ENCODE results near the gene SLC7A1. TPM values are rescaled to one million over a fixed set of nuclear protein-coding genes. Genes with fewer than 3 reads are reported as not detected.

The SLC7A1 gene
- total and polyA plus RNA-seq, 2 of the 13 experiments (the other 11 are each of a cell fraction or from before 2014, with no cell fraction given), result 14.5 to 15.3 TPM

- Histone ChIP-seq H3K4me2 (ENCODE audit: low read depth, low read length) (no peak overlapping the region), H3K4me3 (replicated peaks in 1 of 3; ENCODE audit: insufficient read depth in 1 of 3, low read depth in 2 of 3, low read length in 3 of 3) (no peak overlapping the region), H3K27me3 (ENCODE audit: control insufficient read depth in 1 of 2, insufficient read depth in 2 of 2, low read length in 2 of 2) (no peaks in the 10 kb centered on the region; a peak in 1 of 5 replicates), H3K27ac (ENCODE audit: extremely low read length, insufficient read depth, low read length) (no peak overlapping the region), H3K36me3 (replicated peaks in 1 of 2; ENCODE audit: control insufficient read depth in 1 of 2, insufficient read depth in 2 of 2, low read length in 2 of 2) (no peaks in the 10 kb centered on the region), H3K9ac (ENCODE audit: insufficient read depth, low read depth, low read length) (no peak overlapping the region), H3K9me3 (ENCODE audit: low read length) (no peaks in the 10 kb centered on the region), H3K4me1 (ENCODE audit: insufficient read depth, low read length) (no peaks in the 10 kb centered on the region), H2AFZ (ENCODE audit: low read length) (no peak overlapping the region), H3K79me2 (ENCODE audit: insufficient read depth, low read length) (no peaks in the 10 kb centered on the region), H4K20me1 (ENCODE audit: insufficient read depth, low read length) (no peaks in the 10 kb centered on the region)
- intact Hi-C loops (cut with micrococcal nuclease; ENCODE audit: unreplicated experiment), result no loop called here
- WGBS (ENCODE audit: low lambda C conversion rate), result no CpG with 5 or more reads among the region's 5 CpGs
- in situ Hi-C loops (cut with HindIII; ENCODE audit: extremely low pct_ligation_motif_present, low pct_unique_long_range_greater_than_20kb), result no loop called here
- no TSS peak for BruUV-seq (replicated peaks)
- POLR2A ChIA-PET, result no interaction called here
- ATAC-seq (no peak), DNase-seq (ENCODE audit: low spot score) (no peak), FAIRE-seq (no peak)
- TF ChIP-seq TFDP2 (CRISPR knock-in tag; IDR thresholded peaks at IDR 0.05) (no peak), WIZ (CRISPR knock-in tag; IDR thresholded peaks at IDR 0.05) (no peak), MAF1 (CRISPR knock-in tag; IDR thresholded peaks at IDR 0.05; ENCODE audit: borderline replicate concordance) (no peak), MED1 (CRISPR knock-in tag; IDR thresholded peaks at IDR 0.05) (no peak)
- CTCF ChIA-PET (ENCODE audit: low intra/inter-chr PET ratio, low total read pairs), result no interaction called here
Measured at GRCh38 chr13:29624997-29625396, 29.5 kb upstream of the SLC7A1 start.

GRCh38 chr13:29621841-29622240 lies 26.4 kb upstream of the SLC7A1 start:
- FAIRE-seq, result no peak
- H3K4me2 ChIP-seq (ENCODE audit: low read depth, low read length), result no peak overlapping the region
- BruUV-seq (replicated peaks), result no TSS peak
- no peak overlapping the region for H3K4me3 ChIP-seq (replicated peaks in 1 of 3; ENCODE audit: insufficient read depth in 1 of 3, low read depth in 2 of 3, low read length in 3 of 3)
- in situ Hi-C loops (cut with HindIII; ENCODE audit: extremely low pct_ligation_motif_present, low pct_unique_long_range_greater_than_20kb) (no loop called here), intact Hi-C loops (cut with micrococcal nuclease; ENCODE audit: unreplicated experiment) (no loop called here)
- no peak for DNase-seq (ENCODE audit: low spot score)
- POLR2A ChIA-PET, result no interaction called here
- H3K9me3 ChIP-seq (ENCODE audit: low read length), result no peaks in the 10 kb centered on the region
- H3K36me3 ChIP-seq (replicated peaks in 1 of 2; ENCODE audit: control insufficient read depth in 1 of 2, insufficient read depth in 2 of 2, low read length in 2 of 2), result no peaks in the 10 kb centered on the region
- H3K9ac ChIP-seq (ENCODE audit: insufficient read depth, low read depth, low read length), result no peak overlapping the region
- ATAC-seq, result no peak
- 83% methylated on average over 7 of the region's 7 CpGs for WGBS (ENCODE audit: low lambda C conversion rate)
- H3K4me1 ChIP-seq (ENCODE audit: insufficient read depth, low read length), result no peaks in the 10 kb centered on the region
- no peak overlapping the region for H2AFZ ChIP-seq (ENCODE audit: low read length)
- H3K79me2 ChIP-seq (ENCODE audit: insufficient read depth, low read length), result no peaks in the 10 kb centered on the region
- H3K27me3 ChIP-seq (ENCODE audit: control insufficient read depth in 1 of 2, insufficient read depth in 2 of 2, low read length in 2 of 2), result no peaks in the 10 kb centered on the region; a peak in 1 of 5 replicates
- H4K20me1 ChIP-seq (ENCODE audit: insufficient read depth, low read length), result no peaks in the 10 kb centered on the region
- H3K27ac ChIP-seq (ENCODE audit: extremely low read length, insufficient read depth, low read length), result no peak overlapping the region
- CTCF ChIA-PET (ENCODE audit: low intra/inter-chr PET ratio, low total read pairs), result no interaction called here
- TF ChIP-seq EP300 (IDR thresholded peaks at IDR 0.05; ENCODE audit: low read depth in 2 of 2, low read length in 2 of 2), result no peak
- TF ChIP-seq EP300 (CRISPR knock-in tag; IDR thresholded peaks at IDR 0.05; ENCODE audit: borderline replicate concordance), result no peak
- no peak for TF ChIP-seq YY1 (IDR thresholded peaks at IDR 0.05; ENCODE audit: insufficient read depth, insufficient replicate concordance, low read depth, low read length)
- no peak for TF ChIP-seq MAFF (IDR thresholded peaks at IDR 0.05; ENCODE audit: low read depth, low read length)
- TF ChIP-seq HNRNPL (IDR thresholded peaks at IDR 0.05; ENCODE audit: low read depth, low read length), result no peak
- TF ChIP-seq ZNF776 (CRISPR knock-in tag; IDR thresholded peaks at IDR 0.05), result no peak
- no peak for TF ChIP-seq ZNF790 (CRISPR knock-in tag; IDR thresholded peaks at IDR 0.05; ENCODE audit: borderline replicate concordance)
- no peak for TF ChIP-seq PHF20 (CRISPR knock-in tag; IDR thresholded peaks at IDR 0.05)
- TF ChIP-seq RFX5 (IDR thresholded peaks at IDR 0.05; ENCODE audit: low read depth, low read length), result no peak
- TF ChIP-seq MBD4 (IDR thresholded peaks at IDR 0.05; ENCODE audit: borderline replicate concordance, low read length), result no peak
- no peak for TF ChIP-seq NR2F6 (IDR thresholded peaks at IDR 0.05)
- no peak for TF ChIP-seq NR2F6 (CRISPR knock-in tag; IDR thresholded peaks at IDR 0.05)
- TF ChIP-seq ZNF770 (CRISPR knock-in tag; IDR thresholded peaks at IDR 0.05), result no peak
- TF ChIP-seq BORCS8-MEF2B (CRISPR knock-in tag; IDR thresholded peaks at IDR 0.05), result no peak
- TF ChIP-seq ZNF329 (CRISPR knock-in tag; IDR thresholded peaks at IDR 0.05; ENCODE audit: low read depth), result no peak
